Calu3 (cell line): Measurements from ENCODE around the gene KAT6B. TPM values are rescaled to one million over a fixed set of nuclear protein-coding genes. Genes with fewer than 3 reads are reported as not detected.

Experiments used
- BruUV-seq: library from RNA; stranded (reverse); fragments of 400-500 nt; replicated peaks from 2 replicates; lab custom pipeline; 2021; lab: Mats Ljungman, UMichigan
- CTCF ChIA-PET: fragments of 300-600 bp; sonication (Branson Sonifier 250); formaldehyde crosslinking; loops from one replicate; lab custom pipeline; 2022; ENCODE audit warnings: antibody characterized with exemption; lab: Charles Lee
- DNase-seq: peaks from one replicate; pipeline ENCODE4 v3.0.0; 2022
- H3K27ac Mint-ChIP-seq: one replicate; pipeline ENCODE4 v1.8.0; 2022; ENCODE audit warnings: mixed read lengths; ENCODE audit not compliant: unreplicated experiment
- H3K27me3 Mint-ChIP-seq: one replicate; pipeline ENCODE4 v1.8.0; 2022; ENCODE audit warnings: mixed read lengths; ENCODE audit not compliant: unreplicated experiment
- H3K36me3 Mint-ChIP-seq: one replicate; pipeline ENCODE4 v1.8.0; 2022; ENCODE audit warnings: mild to moderate bottlenecking, moderate library complexity, mixed read lengths; ENCODE audit not compliant: insufficient read depth, unreplicated experiment
- H3K4me1 Mint-ChIP-seq: one replicate; pipeline ENCODE4 v1.8.0; 2022; ENCODE audit warnings: mild to moderate bottlenecking, low read depth, mixed read lengths; ENCODE audit not compliant: unreplicated experiment
- H3K4me3 Mint-ChIP-seq: one replicate; pipeline ENCODE4 v1.8.0; 2022; ENCODE audit warnings: mild to moderate bottlenecking, low read depth, moderate library complexity, mixed read lengths; ENCODE audit not compliant: unreplicated experiment
- H3K9me3 Mint-ChIP-seq: one replicate; pipeline ENCODE4 v1.8.0; 2022; ENCODE audit warnings: low read depth, mixed read lengths; ENCODE audit not compliant: unreplicated experiment
- intact Hi-C: fragments of 100-400 bp; cut with micrococcal nuclease; formaldehyde crosslinking; loops from one replicate; pipeline ENCODE4 v1.10.0; 2022; ENCODE audit not compliant: unreplicated experiment
- total RNA-seq: library from RNA; stranded (reverse); gene quantifications from 2 replicates; pipeline ENCODE4 v1.2.3, GENCODE V29; 2022
- TF ChIP-seq, protein P1 (sequence below): fragments of 200-600 bp; IDR thresholded peaks from one replicate; pipeline ENCODE4 v1.8.0; 2022; ENCODE audit warnings: antibody characterized with exemption; ENCODE audit not compliant: unreplicated experiment

KAT6B gene
- total RNA-seq, 1 experiment from 2014 or later = 28.6 TPM

DNA sequence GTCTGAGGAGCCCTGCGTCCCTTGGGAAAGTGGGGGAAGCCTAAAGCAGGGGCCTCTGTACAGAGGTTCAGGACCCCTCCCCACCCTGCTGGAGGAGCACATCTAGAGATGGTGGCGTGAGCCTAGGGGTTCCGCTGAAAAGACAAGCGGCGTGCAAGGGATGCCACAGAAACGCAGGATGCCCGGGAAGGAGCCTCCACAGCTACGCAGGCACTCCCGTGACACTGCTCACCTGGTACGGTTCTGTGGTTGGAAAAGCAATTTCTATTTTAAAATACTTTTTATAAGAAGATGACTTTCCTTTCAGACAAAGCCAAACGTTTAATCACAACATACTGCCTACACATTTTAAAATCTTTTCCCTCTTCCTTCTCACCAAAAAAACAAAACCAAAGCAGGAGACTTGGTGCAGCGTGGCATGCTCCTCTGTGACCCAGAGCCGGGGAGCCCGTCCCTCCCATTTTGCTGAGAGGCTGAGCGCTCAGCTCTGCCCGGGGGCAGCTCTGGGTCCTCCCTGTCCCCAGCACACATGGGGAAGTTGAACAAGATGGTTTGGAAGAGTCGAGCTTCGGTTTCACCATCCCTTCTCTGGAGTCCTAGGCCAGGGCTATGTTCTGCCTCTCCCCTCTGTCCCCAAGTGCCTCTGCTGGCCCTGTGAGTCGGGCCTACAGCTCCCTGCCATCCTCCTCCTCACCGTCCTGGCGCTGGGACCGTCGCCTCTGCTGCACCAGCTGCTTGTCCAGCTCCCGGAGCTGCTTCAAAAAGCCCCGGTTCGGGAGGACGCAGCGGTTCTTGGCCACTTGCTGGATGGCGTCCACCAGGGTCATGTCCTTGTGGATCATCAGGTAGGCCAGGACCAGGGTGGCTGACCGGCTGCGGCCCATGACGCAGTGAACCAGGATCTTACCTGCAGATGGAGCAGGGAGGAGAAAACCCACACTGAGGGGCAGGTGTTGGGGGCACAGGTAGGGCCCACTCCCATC, 211.1 kb downstream of the KAT6B start:
- no peak for DNase-seq
- Mint-ChIP-seq H3K9me3 (no peaks in the 10 kb centered on the region), H3K4me1 (no peaks in the 10 kb centered on the region), H3K27ac (no peak overlapping the region), H3K4me3 (no peak overlapping the region), H3K36me3 (no peaks in the 10 kb centered on the region), H3K27me3 (peaks cover 13% of the 10 kb centered on the region)
- CTCF ChIA-PET = no interaction called here
- intact Hi-C loops = no loop called here
- TF ChIP-seq, protein P1, sequence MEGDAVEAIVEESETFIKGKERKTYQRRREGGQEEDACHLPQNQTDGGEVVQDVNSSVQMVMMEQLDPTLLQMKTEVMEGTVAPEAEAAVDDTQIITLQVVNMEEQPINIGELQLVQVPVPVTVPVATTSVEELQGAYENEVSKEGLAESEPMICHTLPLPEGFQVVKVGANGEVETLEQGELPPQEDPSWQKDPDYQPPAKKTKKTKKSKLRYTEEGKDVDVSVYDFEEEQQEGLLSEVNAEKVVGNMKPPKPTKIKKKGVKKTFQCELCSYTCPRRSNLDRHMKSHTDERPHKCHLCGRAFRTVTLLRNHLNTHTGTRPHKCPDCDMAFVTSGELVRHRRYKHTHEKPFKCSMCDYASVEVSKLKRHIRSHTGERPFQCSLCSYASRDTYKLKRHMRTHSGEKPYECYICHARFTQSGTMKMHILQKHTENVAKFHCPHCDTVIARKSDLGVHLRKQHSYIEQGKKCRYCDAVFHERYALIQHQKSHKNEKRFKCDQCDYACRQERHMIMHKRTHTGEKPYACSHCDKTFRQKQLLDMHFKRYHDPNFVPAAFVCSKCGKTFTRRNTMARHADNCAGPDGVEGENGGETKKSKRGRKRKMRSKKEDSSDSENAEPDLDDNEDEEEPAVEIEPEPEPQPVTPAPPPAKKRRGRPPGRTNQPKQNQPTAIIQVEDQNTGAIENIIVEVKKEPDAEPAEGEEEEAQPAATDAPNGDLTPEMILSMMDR = no peak
- BruUV-seq = no TSS peak

DNA sequence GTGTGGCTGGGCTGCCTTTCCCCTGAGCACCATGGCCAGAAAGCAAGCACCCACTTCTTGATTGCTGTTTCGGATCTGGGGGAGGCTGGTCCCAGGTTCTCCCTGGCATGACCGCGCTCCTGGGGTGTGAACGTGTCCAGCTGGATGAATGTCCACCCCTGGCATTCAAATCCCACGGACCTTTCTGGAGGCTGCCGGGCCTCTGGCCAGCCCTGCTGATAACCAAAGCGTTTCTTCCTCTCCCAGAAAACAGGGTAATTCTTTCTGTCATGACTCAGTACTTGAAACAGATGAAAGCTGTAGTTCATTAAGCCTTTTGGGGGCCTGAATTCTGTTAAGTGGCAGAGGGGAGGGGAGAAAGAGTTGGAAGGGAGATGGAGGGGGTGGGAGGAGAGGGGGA, 211.9 kb downstream of the KAT6B start:
- DNase-seq = no peak
- no peaks in the 10 kb centered on the region for H3K9me3 Mint-ChIP-seq
- no peak overlapping the region for H3K27ac Mint-ChIP-seq
- no peaks in the 10 kb centered on the region for H3K36me3 Mint-ChIP-seq
- no peak overlapping the region for H3K4me3 Mint-ChIP-seq
- TF ChIP-seq, protein P1 = no peak
- no TSS peak for BruUV-seq
- CTCF ChIA-PET = no interaction called here
- intact Hi-C loops = no loop called here
- H3K27me3 Mint-ChIP-seq = peaks cover 13% of the 10 kb centered on the region
- H3K4me1 Mint-ChIP-seq = no peaks in the 10 kb centered on the region

GRCh38 chr10:75040576-75040975, 214.2 kb downstream of the KAT6B start:
- H3K36me3 Mint-ChIP-seq = no peaks in the 10 kb centered on the region

GRCh38 chr10:75042292-75042974, 216.0 kb downstream of the KAT6B start:
- no TSS peak for BruUV-seq
- DNase-seq = no peak
- H3K27ac Mint-ChIP-seq = no peak overlapping the region
- no peaks in the 10 kb centered on the region for H3K36me3 Mint-ChIP-seq
- H3K9me3 Mint-ChIP-seq = no peaks in the 10 kb centered on the region
- peaks cover 27% of the 10 kb centered on the region for H3K27me3 Mint-ChIP-seq
- TF ChIP-seq, protein P1 = no peak
- CTCF ChIA-PET = no interaction called here
- intact Hi-C loops = no loop called here
- no peak overlapping the region for H3K4me3 Mint-ChIP-seq
- H3K4me1 Mint-ChIP-seq = no peaks in the 10 kb centered on the region

More at GRCh38 chr10:75040576-75040975, 214.2 kb downstream of the KAT6B start:
- no peak for DNase-seq
- TF ChIP-seq, protein P1 = no peak
- peaks cover 26% of the 10 kb centered on the region for H3K27me3 Mint-ChIP-seq
- CTCF ChIA-PET = no interaction called here
- no TSS peak for BruUV-seq
- H3K9me3 Mint-ChIP-seq = no peaks in the 10 kb centered on the region
- H3K27ac Mint-ChIP-seq = no peak overlapping the region
- no peak overlapping the region for H3K4me3 Mint-ChIP-seq
- intact Hi-C loops = no loop called here
- H3K4me1 Mint-ChIP-seq = no peaks in the 10 kb centered on the region
